Colonic mucosa (tissue), 4 donors: ENCODE results near the gene CDC34. TPM values are rescaled to one million over a fixed set of nuclear protein-coding genes. Genes with fewer than 3 reads are reported as not detected.

Experiments
- DNase-seq: peaks from one replicate; pipeline ENCODE4 v3.0.0-alpha.2; 2020
- H3K27ac ChIP-seq: fragments of 200-600 bp; one replicate; pipeline ENCODE4 v1.8.0; 2021
- H3K27me3 ChIP-seq: fragments of 200-600 bp; one replicate; pipeline ENCODE4 v1.8.0; 2021
- H3K36me3 ChIP-seq: fragments of 200-600 bp; one replicate; pipeline ENCODE4 v1.8.0; 2021
- H3K4me1 ChIP-seq: fragments of 200-600 bp; one replicate; pipeline ENCODE4 v1.8.0; 2021; ENCODE audit warnings: mild to moderate bottlenecking
- H3K4me3 ChIP-seq: fragments of 200-600 bp; one replicate; pipeline ENCODE4 v1.8.0; 2021
- H3K9ac ChIP-seq, 2 donors: one replicate each; pipeline ENCODE4 v1.7.0; 2013; ENCODE audit warnings: control low read depth in 2 of 2, low read depth in 2 of 2, low read length in 2 of 2
- H3K9me3 ChIP-seq: fragments of 200-600 bp; one replicate; pipeline ENCODE4 v1.8.0; 2021
- CTCF ChIP-seq: fragments of 200-600 bp; IDR thresholded peaks from one replicate; pipeline ENCODE4 v1.8.0; 2022; ENCODE audit warnings: antibody characterized with exemption, mild to moderate bottlenecking
- intact Hi-C: fragments of 100-400 bp; cut with DNase I; formaldehyde crosslinking; loops from one replicate; pipeline ENCODE4 v1.14.1; 2022
- total RNA-seq, 2 donors: library from RNA; stranded (reverse); fragmentation: NEBNext Ultra II Directional in 1 of 2; extraction: Animal tissue kit (Norgen Biotek cat#: 25700) in 1 of 2; gene quantifications; one replicate each; pipeline ENCODE4 v1.2.1, GENCODE V29; 2021
- donor health status: healthy.
- donor health status: DM: no; HTN: no; CAD: no.
- donor health status: DM: no; HTN: no; CAD: no.

The CDC34 gene
- total RNA-seq, 2 donors from 2014 or later, result 60.7 to 93.4 TPM

DNA sequence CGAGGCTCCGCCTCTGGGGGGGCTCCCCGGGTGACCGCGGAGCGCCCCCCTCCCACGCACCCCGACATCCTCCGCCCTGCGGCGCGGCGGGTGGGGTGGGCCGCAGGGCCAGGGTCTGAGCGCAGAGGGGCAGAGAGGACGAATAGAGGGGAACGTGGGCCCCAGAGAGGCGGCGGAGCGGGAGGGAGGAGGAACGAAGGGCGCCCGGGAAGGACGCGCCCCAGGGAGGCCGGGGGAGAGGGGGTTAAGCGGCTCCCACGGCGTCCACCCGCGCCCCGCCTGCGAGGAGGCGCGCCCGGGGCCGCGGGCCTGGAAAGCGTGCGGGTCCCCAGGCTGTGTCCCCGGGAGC lies 59.2 kb downstream of the CDC34 start:
- no peak for TF ChIP-seq CTCF
- Histone ChIP-seq H3K27me3 (peaks cover 36% of the 10 kb centered on the region), H3K9me3 (no peaks in the 10 kb centered on the region), H3K27ac (no peak overlapping the region), H3K4me1 (peaks cover 4% of the 10 kb centered on the region), H3K9ac (no peak overlapping the region), H3K4me3 (no peak overlapping the region), H3K36me3 (no peaks in the 10 kb centered on the region)
- intact Hi-C loops, result no loop called here
- no peak for DNase-seq

DNA sequence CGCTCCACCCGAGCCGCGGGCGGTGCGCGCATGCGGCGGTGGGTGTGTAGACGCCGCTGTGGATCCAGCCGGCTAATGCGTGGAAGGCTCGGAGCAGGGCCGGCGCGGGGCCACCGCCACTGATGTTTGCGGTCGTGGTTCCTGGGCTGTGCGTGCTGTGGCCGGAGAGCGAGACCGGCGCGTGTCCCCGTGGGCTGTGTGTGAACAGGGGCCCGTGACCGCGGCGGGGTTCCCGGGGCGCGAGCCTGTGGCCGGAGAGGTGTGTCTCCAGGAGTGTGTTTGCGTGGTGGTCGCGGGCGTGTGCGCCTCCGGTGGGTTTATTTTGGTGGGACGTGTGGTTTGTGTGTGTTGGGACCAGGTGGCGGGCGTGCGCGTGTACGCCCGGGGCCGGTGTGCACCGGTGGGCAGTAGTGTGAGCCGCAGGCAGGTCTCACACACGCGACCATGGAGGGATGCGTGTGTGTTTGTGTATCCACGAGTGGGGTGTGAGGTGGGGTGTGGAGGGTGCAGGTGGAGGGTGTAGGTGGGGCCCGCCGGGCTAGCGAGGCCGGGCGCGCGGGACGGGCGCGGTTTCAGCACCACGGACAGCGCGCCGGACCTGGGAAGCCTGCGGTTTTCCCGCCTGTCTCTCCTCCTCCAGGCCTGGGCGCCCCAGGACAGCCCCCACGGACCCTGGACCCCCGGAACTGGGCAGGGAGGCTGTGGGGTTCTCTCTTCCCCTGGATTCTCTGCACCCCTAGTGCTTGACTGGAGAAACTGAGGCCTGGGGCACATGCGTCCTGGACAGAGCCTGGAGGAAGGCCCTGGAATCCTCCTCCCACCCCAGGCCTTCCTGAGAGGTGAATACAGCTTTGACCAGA lies 59.8 kb downstream of the CDC34 start:
- peaks cover 36% of the 10 kb centered on the region for H3K27me3 ChIP-seq
- H3K4me1 ChIP-seq, result peaks cover 4% of the 10 kb centered on the region
- H3K4me3 ChIP-seq, result no peak overlapping the region
- intact Hi-C loops, result no loop called here
- no peak overlapping the region for H3K9ac ChIP-seq
- no peak for TF ChIP-seq CTCF
- no peak overlapping the region for H3K27ac ChIP-seq
- H3K36me3 ChIP-seq, result no peaks in the 10 kb centered on the region
- H3K9me3 ChIP-seq, result no peaks in the 10 kb centered on the region
- DNase-seq, result no peak

Other genes starting within 250 kb of the CDC34 start
- gene PLPP2, start 240.4 kb upstream of the CDC34 start, total RNA-seq, result 10 to 100 TPM; 83.4 to 88.6 TPM
- gene MIER2, start 187.0 kb upstream of the CDC34 start, total RNA-seq, result 10 to 100 TPM; 17.3 to 19.1 TPM
- gene C2CD4C, start 122.6 kb upstream of the CDC34 start, total RNA-seq, result under 1 TPM; 0.52 to 0.96 TPM
- gene SHC2, start 70.7 kb upstream of the CDC34 start, total RNA-seq, result 1 to 10 TPM; 2.7 to 9.5 TPM
- gene MADCAM1, start 35.3 kb upstream of the CDC34 start, total RNA-seq, result 1 to 10 TPM; 4.5 to 7.3 TPM
- gene TPGS1, start 24.3 kb upstream of the CDC34 start, total RNA-seq, result 10 to 100 TPM; 13.3 to 14.4 TPM
- 1 to 10 TPM in 1 of 2 donors, under 1 TPM in 1; 0.61 to 1.0 TPM for gene GZMM, start 12.3 kb downstream of the CDC34 start, total RNA-seq
- 1,000 to 10,000 TPM in 1 of 2 donors, 100 to 1,000 TPM in 1; 920 to 1,084 TPM for gene BSG, start 40.8 kb downstream of the CDC34 start, total RNA-seq
- under 1 TPM; 0.17 to 0.40 TPM for gene HCN2, start 58.1 kb downstream of the CDC34 start, total RNA-seq
- 10 to 100 TPM; 50.2 to 77.3 TPM for gene POLRMT, start 101.8 kb downstream of the CDC34 start, total RNA-seq
- not detected for gene FGF22, start 108.1 kb downstream of the CDC34 start, total RNA-seq
- gene RNF126, start 131.5 kb downstream of the CDC34 start, total RNA-seq, result 10 to 100 TPM; 54.6 to 74.7 TPM
- gene FSTL3, start 144.6 kb downstream of the CDC34 start, total RNA-seq, result 10 to 100 TPM in 1 of 2 donors, 1 to 10 TPM in 1; 4.5 to 10.1 TPM
- not detected for gene PRSS57, start 163.7 kb downstream of the CDC34 start, total RNA-seq
- 10 to 100 TPM in 1 of 2 donors, 1 to 10 TPM in 1; 3.9 to 13.5 TPM for gene PALM, start 177.2 kb downstream of the CDC34 start, total RNA-seq
- gene MISP, start 219.4 kb downstream of the CDC34 start, total RNA-seq, result 100 to 1,000 TPM; 285 to 320 TPM